ENCODE results near the gene ITPK1.
"Not testable (repeated sequence)": the region's sequence is repeated elsewhere in the genome, so short reads cannot be mapped to it uniquely, and the experiment has no call there.

ITPK1 gene

GRCh38 chr14:93115821-93116675, at the start of gene ITPK1:
Gene ITPK1 (minus strand): TSS chr14:93115925. CDS start chr14:93115163, 762 bp downstream.
- peak; percentile 80 for DNase-seq

DNA sequence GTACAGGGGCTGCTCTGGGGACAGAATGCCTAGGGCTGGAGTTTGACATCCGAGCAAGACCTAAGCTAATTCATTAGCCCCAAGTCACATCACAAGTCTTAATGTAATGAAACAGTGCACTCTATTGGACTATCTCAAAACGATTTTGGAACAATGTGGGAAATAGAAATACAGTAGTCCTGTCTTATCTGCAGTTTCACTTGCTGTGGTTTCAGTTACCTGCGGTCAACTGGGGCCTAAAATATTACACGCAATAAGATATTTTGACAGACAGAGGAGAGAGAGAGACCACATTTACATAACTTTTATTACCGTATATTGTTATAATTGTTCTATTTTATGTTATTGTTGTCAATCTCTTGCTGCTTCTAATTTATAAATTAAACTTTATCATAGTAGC, 47.8 kb upstream of the ITPK1 start:
- DNase-seq: no peak

- no peak for DNase-seq
Observed at GRCh38 chr14:93161411-93161940, 45.8 kb upstream of the ITPK1 start.

- DNase-seq: no peak
Observed at GRCh38 chr14:93160353-93160801, 44.7 kb upstream of the ITPK1 start.

- DNase-seq: not testable (repeated sequence)
Observed at GRCh38 chr14:93159625-93160352, 44.1 kb upstream of the ITPK1 start.

GRCh38 chr14:93158349-93158748, 42.6 kb upstream of the ITPK1 start:
- not testable (repeated sequence) for DNase-seq

DNA sequence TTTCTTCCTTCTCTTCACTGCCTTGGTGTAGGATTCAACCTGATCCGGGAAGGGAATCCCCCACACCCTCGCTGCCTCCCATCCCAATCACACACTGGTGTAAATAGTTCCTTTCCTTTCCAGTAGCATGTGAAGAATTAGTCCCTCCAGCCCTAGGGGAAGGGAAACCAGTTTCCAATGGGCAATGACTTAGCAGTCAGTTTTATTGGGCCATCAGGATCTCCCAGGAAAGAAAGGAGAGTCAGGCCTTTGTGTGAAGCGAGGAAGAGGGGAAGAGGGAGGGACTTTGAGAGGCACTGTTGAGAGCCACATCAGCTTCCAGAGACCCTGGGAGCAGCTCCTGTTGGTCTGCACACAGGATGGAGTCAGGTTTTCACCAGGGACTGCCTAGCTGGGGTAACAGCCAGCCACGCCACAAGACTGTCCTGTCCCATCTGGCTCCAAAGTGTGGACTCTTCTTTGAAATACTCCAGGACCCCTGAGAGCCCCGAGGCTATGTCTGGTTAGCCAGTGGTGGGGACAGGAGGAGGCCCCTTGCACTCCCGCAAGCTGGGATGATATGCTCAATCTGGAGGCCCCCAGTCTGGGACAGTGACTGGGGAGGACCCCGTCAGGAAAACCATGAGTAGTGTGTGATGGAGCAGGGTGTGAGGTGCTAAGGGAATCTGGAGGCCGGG, 41.1 kb upstream of the ITPK1 start:
- DNase-seq: no peak

GRCh38 chr14:93155667-93156066, 39.9 kb upstream of the ITPK1 start:
- no peak for DNase-seq

DNA sequence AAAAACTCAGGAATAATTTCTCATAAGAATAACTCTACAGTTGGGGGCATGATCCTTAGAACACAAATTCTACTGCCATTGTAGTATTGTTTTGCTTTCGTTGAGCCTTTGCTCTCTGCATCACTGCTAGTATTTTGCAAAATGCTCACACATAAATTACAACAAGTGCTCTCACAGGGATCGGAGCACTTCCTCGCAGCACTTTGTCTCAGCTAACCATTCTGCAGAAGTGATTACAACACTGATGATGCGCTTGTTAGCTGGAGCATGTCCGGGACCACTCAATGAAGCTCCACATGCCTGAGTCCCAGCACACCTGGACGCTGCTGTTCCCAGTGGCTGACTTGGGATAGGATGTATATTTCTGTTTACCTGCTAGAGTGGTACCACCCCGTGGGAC, 37.4 kb upstream of the ITPK1 start:
- DNase-seq: no peak

DNA sequence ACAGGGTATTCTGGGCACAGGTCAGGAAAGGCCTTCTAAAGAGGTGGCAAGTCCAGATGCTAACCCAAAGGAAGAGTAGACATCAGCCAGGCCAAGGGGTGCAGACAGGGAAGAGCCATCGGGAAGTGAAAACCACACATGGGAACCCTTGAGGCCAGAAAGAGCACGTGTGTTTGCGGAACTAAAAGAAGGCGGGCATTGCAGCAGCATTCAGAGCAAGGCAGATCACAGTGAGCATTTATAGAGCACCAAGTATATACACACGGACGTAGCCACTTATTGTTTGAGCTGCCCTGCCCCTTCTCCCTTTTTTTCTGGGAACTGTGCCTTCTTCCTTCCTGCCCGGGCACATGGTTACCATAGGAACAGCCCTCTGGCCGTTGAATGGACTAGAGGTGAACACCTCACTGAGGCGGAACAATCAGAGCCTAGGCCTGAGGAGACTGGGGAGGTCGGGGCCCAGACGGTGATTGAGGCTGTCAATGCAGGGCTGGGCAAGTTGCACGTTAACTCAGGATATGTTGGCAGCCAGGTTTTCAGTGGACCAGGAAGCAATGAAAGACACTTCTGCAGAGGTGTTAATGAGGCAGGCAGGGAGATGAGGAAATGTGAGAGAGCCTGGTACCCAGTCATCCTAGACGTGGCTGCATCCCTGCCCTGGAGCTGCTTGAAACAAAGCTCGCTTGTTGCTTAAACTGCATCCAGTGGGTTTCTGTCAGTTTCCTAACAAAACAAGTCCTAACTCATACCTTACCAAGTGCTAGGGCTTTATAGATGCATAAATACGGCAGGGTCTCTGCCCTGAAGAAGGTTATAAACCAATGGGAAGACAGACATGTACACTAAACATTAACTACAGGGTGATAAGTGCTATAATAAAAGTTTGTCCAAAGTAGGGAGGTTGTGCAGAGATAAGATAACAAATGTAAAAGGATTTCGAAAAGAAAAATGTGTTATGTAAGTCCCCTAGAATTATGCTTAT, 34.8 kb upstream of the ITPK1 start:
- peak; percentile 32 for DNase-seq

GRCh38 chr14:93148979-93149378, 33.3 kb upstream of the ITPK1 start:
- DNase-seq: no peak

DNA sequence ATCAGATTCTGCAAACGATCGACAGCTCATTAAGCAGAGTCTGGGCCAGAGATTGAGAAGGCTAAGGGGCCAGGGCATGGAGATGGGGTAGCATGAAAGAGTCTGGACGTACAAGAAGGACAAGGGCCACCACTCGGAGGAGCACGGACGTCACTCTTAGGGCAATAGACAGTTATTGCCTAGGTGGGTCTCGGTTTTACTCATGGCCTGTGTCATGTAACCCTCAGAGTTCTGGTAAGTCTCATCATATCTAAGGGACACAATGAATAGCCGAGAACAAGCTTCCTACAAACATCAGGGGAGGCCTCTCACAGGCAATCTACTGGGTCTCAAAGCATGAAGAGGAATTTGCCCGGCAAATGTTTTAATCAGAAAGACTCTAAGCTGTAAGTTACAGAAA, 30.4 kb upstream of the ITPK1 start:
- DNase-seq: no peak

DNA sequence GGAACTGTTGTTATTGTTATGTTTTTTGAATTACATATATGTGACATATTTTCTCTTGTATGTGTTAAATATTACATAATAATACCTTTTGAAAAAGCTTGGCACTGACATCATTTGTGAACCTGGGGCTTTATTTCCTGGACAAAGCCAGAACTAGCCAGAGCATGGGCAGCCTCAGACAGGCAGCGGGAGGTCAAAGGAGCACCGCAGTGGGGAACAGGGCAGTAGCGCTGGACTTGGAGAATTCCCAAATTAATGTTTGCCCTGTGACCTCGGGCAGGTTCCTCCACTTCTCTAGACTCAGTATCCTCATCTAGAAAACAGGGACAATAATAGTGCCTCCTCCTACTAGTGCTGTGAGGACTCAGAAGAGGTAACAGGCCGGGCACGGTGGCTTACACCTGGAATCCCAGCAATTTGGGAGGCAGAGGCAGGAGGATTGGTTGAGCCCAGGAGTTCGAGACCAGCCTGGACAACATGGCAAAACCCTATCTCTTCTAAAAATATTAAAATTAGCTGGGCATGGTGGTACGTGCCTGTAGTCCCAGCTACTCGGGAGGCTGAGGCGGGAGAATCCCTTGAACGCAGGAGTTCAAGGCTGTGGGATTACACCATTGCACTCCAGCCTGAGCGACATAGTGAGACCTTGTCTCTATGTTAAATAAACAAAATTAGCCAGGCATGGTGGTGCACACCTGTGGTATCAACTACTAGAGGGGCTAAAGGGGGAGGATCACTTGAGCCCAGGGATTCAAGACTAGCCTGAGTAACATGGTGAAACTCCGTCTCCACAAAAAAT, 27.3 kb upstream of the ITPK1 start:
- no peak for DNase-seq

DNA sequence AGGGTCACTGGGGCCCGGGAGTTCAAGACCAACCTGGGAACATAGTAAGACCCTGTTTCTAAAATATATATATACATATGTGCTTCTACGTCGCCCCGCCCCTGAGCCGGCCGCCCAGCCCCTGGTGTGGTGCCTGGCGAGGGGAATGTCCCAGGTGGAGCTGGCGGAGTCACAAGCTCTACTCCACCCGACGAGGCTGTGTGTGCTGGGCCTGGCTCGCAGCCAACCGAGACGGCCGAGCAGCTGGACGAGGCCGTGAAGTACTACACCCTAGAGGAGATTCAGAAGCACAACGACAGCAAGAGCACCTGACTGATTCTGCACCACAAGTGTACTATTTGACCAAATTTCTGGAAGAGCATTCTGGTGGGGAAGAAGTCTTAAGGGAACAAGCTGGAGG, 22.1 kb upstream of the ITPK1 start:
- no peak for DNase-seq

DNA sequence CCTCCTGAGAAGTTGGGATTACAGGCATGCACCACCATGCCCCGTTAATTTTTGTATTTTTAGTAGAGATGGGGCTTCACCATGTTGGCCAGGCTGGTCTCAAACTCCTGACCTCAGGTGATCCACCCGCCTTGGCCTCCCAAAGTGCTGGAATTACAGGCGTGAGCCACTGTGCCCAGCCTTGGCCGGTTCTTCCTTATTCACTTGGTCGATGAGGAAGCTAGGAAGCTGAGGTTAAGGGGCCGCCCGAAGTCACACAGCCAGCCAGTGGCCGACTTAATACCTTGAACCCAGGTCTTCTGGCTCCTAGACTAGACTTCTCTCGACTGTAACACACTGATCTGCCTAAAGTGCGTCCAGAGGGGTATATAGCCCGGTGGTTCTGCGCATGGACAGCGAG, 20.8 kb upstream of the ITPK1 start:
- DNase-seq: not testable (repeated sequence)

GRCh38 chr14:93136009-93136408, 20.3 kb upstream of the ITPK1 start:
- no peak for DNase-seq

DNA sequence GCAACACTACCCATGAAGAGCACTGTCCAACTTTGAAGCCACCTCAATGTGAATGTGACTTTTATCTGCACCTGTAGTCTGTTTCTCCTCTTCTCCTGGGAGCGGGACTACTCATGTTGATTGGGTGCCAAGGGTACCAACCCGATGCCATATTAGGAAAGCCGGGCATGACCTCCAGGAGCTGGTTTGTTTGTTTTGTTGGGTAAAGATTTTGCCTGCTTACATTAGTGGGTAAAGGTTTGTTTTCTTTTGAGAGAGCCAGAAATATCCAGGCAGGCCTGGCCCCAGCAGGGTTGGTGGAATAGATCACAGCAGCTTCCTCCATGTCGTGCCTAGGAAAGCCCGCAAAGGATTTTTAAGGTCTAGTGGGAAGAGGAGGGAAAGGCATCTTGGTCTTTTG, 19.7 kb upstream of the ITPK1 start:
- no peak for DNase-seq

- no peak for DNase-seq
Observed at GRCh38 chr14:93133464-93133863, 17.7 kb upstream of the ITPK1 start.

- DNase-seq: no peak
Observed at GRCh38 chr14:93132472-93133065, 16.8 kb upstream of the ITPK1 start.

DNA sequence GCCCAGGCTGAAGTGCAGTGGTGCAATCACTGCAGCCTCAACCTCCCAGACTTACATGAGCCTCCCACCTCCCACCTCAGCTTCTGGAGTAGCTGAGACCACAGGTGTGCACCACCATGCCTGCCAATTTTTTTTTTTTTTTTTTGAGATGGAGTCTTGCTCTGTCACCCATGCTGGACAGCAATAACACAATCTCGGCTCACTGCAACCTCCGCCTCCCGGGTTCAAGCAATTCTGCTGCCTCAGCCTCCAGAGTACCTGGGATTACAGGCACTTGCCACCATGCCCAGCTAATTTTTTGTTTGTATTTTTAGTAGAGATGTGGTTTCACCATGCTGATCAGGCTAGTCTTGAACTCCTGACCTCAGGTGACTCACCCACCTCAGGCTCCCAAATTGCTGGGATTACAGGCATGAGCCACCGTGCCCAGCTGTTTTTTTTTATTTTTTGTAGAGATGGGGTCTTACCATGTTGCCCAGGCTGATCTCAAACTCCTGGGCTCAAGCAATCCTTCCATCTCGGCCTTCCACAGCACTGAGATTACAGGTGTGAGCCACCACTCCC, 15.6 kb upstream of the ITPK1 start:
- DNase-seq: not testable (repeated sequence)

Data from retina (tissue), 1 donor.